ENCODE results near the gene NAB1. TPM values are rescaled to one million over a fixed set of nuclear protein-coding genes. Genes with fewer than 3 reads are reported as not detected.

NAB1 gene
- total and polyA plus RNA-seq, 12 donors: 13.0 to 43.7 (median 26.7) TPM

- H3K27me3 ChIP-seq: peaks cover 4% of the 10 kb centered on the region
- no peaks in the 10 kb centered on the region for H3K36me3 ChIP-seq (replicated peaks in 1 of 2)
- H3K27ac ChIP-seq: no peak overlapping the region
- TF ChIP-seq CTCF (IDR thresholded peaks at IDR 0.05) (no peak), POLR2A (IDR thresholded peaks at IDR 0.05) (no peak)
- H3K4me1 ChIP-seq (replicated peaks in 1 of 2): no peaks in the 10 kb centered on the region
- no peaks in the 10 kb centered on the region for H3K9me3 ChIP-seq (replicated peaks in 1 of 3)
- H3K4me3 ChIP-seq: no peak overlapping the region
- no peak for DNase-seq
- intact Hi-C loops (cut with DNase I): no loop called here
- 82 to 89% (median 86%) methylated on average over 5 of the region's 5 CpGs for WGBS, 4 donors
These were observed 66.1 kb downstream of the NAB1 start for GRCh38 chr2:190714958-190715357.

- no peaks in the 10 kb centered on the region for H3K9me3 ChIP-seq (replicated peaks in 1 of 3)
- no peak for TF ChIP-seq CTCF (IDR thresholded peaks at IDR 0.05)
- no peak for DNase-seq
- intact Hi-C loops (cut with DNase I): no loop called here
- no peak overlapping the region for H3K27ac ChIP-seq
- peaks cover 4% of the 10 kb centered on the region for H3K27me3 ChIP-seq
- H3K36me3 ChIP-seq (replicated peaks in 1 of 2): no peaks in the 10 kb centered on the region
- no peak overlapping the region for H3K4me3 ChIP-seq
- no peaks in the 10 kb centered on the region for H3K4me1 ChIP-seq (replicated peaks in 1 of 2)
- WGBS, 4 donors: 88 to 97% (median 95%) methylated on average over 1 of the region's 1 CpG
These were observed 67.4 kb downstream of the NAB1 start for GRCh38 chr2:190716176-190716807.

- no peak overlapping the region for H3K27ac ChIP-seq
- intact Hi-C loops (cut with DNase I): no loop called here
- TF ChIP-seq POLR2A (IDR thresholded peaks at IDR 0.05) (no peak), CTCF (IDR thresholded peaks at IDR 0.05) (no peak)
- DNase-seq: no peak
- H3K4me1 ChIP-seq (replicated peaks in 1 of 2): no peaks in the 10 kb centered on the region
- peaks cover 4% of the 10 kb centered on the region for H3K27me3 ChIP-seq
- H3K36me3 ChIP-seq (replicated peaks in 1 of 2): no peaks in the 10 kb centered on the region
- WGBS, 4 donors: 77 to 85% (median 81%) methylated on average over 3 of the region's 3 CpGs
- H3K4me3 ChIP-seq: no peak overlapping the region
- no peaks in the 10 kb centered on the region for H3K9me3 ChIP-seq (replicated peaks in 1 of 3)
These were observed 68.4 kb downstream of the NAB1 start for GRCh38 chr2:190717306-190717705.

- 61 to 67% (median 64%) methylated on average over 14 to 15 of the region's 15 CpGs for WGBS, 4 donors
- H3K4me3 ChIP-seq: no peak overlapping the region
These were observed 69.1 kb downstream of the NAB1 start for GRCh38 chr2:190717764-190718651.

More at GRCh38 chr2:190717764-190718651, 69.1 kb downstream of the NAB1 start:
- intact Hi-C loops (cut with DNase I): no loop called here
- Histone ChIP-seq H3K4me1 (replicated peaks in 1 of 2) (no peaks in the 10 kb centered on the region), H3K27ac (no peak overlapping the region), H3K9me3 (replicated peaks in 1 of 3) (no peaks in the 10 kb centered on the region), H3K27me3 (peaks cover 4% of the 10 kb centered on the region), H3K36me3 (replicated peaks in 1 of 2) (no peaks in the 10 kb centered on the region)
- TF ChIP-seq POLR2A (IDR thresholded peaks at IDR 0.05) (no peak), CTCF (IDR thresholded peaks at IDR 0.05) (no peak)
- DNase-seq: no peak
